ENCODE results near the gene TCF20. TPM values are rescaled to one million over a fixed set of nuclear protein-coding genes. Genes with fewer than 3 reads are reported as not detected.

The TCF20 gene
- 36.3 and 38.7 TPM in 2 replicates for total RNA-seq (2014; rRNA removed; shearing (Covaris generic))
- 36.8 and 47.6 TPM in 2 replicates for polyA plus RNA-seq (2015; cell fraction: cytosol; rRNA removed)
- polyA plus RNA-seq (2015; cell fraction: nucleus; rRNA removed): 20.7 and 25.3 TPM in 2 replicates

- in situ Hi-C loops (cut with HindIII; ENCODE audit: low pct_unique_long_range_greater_than_20kb, low sequenced_read_pairs): loop anchor here (25.0 kb wide), 1 partner anchor 92 kb away; no protein-coding TSS in a partner anchor
These were observed at the start of gene TCF20 for GRCh38 chr22:42270510-42271190. TSS of gene TCF20 (minus strand) at chr22:42270653. CDS start at chr22:42215305, 55,348 bp downstream.

GRCh38 chr22:42319386-42319785, 48.9 kb upstream of the TCF20 start:
- DNase-seq (ENCODE audit: low read depth, low spot score): no peak
- in situ Hi-C loops (cut with HindIII; ENCODE audit: low pct_unique_long_range_greater_than_20kb, low sequenced_read_pairs): no loop called here

More at GRCh38 chr22:42270510-42271190, at the start of gene TCF20:
- peak; percentile 81 for DNase-seq (ENCODE audit: low read depth, low spot score)

GRCh38 chr22:42318967-42319366, 48.5 kb upstream of the TCF20 start:
- in situ Hi-C loops (cut with HindIII; ENCODE audit: low pct_unique_long_range_greater_than_20kb, low sequenced_read_pairs): no loop called here
- no peak for DNase-seq (ENCODE audit: low read depth, low spot score)

GRCh38 chr22:42317691-42318547, 47.5 kb upstream of the TCF20 start:
- no peak for DNase-seq (ENCODE audit: low read depth, low spot score)
- in situ Hi-C loops (cut with HindIII; ENCODE audit: low pct_unique_long_range_greater_than_20kb, low sequenced_read_pairs): no loop called here

GRCh38 chr22:42317008-42317407, 46.6 kb upstream of the TCF20 start:
- no peak for DNase-seq (ENCODE audit: low read depth, low spot score)
- in situ Hi-C loops (cut with HindIII; ENCODE audit: low pct_unique_long_range_greater_than_20kb, low sequenced_read_pairs): no loop called here

GRCh38 chr22:42315392-42315756, 44.9 kb upstream of the TCF20 start:
- in situ Hi-C loops (cut with HindIII; ENCODE audit: low pct_unique_long_range_greater_than_20kb, low sequenced_read_pairs): no loop called here
- no peak for DNase-seq (ENCODE audit: low read depth, low spot score)

- in situ Hi-C loops (cut with HindIII; ENCODE audit: low pct_unique_long_range_greater_than_20kb, low sequenced_read_pairs): no loop called here
- no peak for DNase-seq (ENCODE audit: low read depth, low spot score)
These were observed 44.4 kb upstream of the TCF20 start for GRCh38 chr22:42314709-42315391.

GRCh38 chr22:42313804-42314581, 43.5 kb upstream of the TCF20 start:
- in situ Hi-C loops (cut with HindIII; ENCODE audit: low pct_unique_long_range_greater_than_20kb, low sequenced_read_pairs): no loop called here
- no peak for DNase-seq (ENCODE audit: low read depth, low spot score)

- DNase-seq (ENCODE audit: low read depth, low spot score): no peak
- in situ Hi-C loops (cut with HindIII; ENCODE audit: low pct_unique_long_range_greater_than_20kb, low sequenced_read_pairs): no loop called here
These were observed 42.8 kb upstream of the TCF20 start for GRCh38 chr22:42313204-42313603.

GRCh38 chr22:42310291-42311015, 40.0 kb upstream of the TCF20 start:
- in situ Hi-C loops (cut with HindIII; ENCODE audit: low pct_unique_long_range_greater_than_20kb, low sequenced_read_pairs): no loop called here
- DNase-seq (ENCODE audit: low read depth, low spot score): peak; percentile 81

- in situ Hi-C loops (cut with HindIII; ENCODE audit: low pct_unique_long_range_greater_than_20kb, low sequenced_read_pairs): no loop called here
- DNase-seq (ENCODE audit: low read depth, low spot score): no peak
These were observed 39.4 kb upstream of the TCF20 start for GRCh38 chr22:42309865-42310264.

GRCh38 chr22:42308892-42309468, 38.5 kb upstream of the TCF20 start:
- in situ Hi-C loops (cut with HindIII; ENCODE audit: low pct_unique_long_range_greater_than_20kb, low sequenced_read_pairs): no loop called here
- DNase-seq (ENCODE audit: low read depth, low spot score): no peak

- in situ Hi-C loops (cut with HindIII; ENCODE audit: low pct_unique_long_range_greater_than_20kb, low sequenced_read_pairs): no loop called here
- DNase-seq (ENCODE audit: low read depth, low spot score): no peak
These were observed 37.5 kb upstream of the TCF20 start for GRCh38 chr22:42307806-42308563.

GRCh38 chr22:42306010-42306409, 35.6 kb upstream of the TCF20 start:
- no peak for DNase-seq (ENCODE audit: low read depth, low spot score)
- in situ Hi-C loops (cut with HindIII; ENCODE audit: low pct_unique_long_range_greater_than_20kb, low sequenced_read_pairs): no loop called here

- in situ Hi-C loops (cut with HindIII; ENCODE audit: low pct_unique_long_range_greater_than_20kb, low sequenced_read_pairs): no loop called here
- DNase-seq (ENCODE audit: low read depth, low spot score): no peak
These were observed 33.9 kb upstream of the TCF20 start for GRCh38 chr22:42304324-42304790.
